ENCODE measurements around the gene USP10.

The USP10 gene

GRCh38 chr16:84827897-84828296 lies 128.1 kb downstream of the USP10 start:
- DNase-seq, result no peak

- DNase-seq, result no peak
Observed at GRCh38 chr16:84828322-84828721, 128.5 kb downstream of the USP10 start.

All from NCI-H226 (cell line).